Measurements from ENCODE around the gene AKIRIN2.

Gene AKIRIN2

GRCh38 chr6:87701676-87702588 lies at the start of gene AKIRIN2:
Gene AKIRIN2 (minus strand): TSS chr6:87702233. CDS start chr6:87701684, 549 bp downstream.
- peak; percentile 95 for DNase-seq

GRCh38 chr6:87747646-87748045 lies 45.6 kb upstream of the AKIRIN2 start:
- DNase-seq = no peak

- no peak for DNase-seq
These were observed 44.1 kb upstream of the AKIRIN2 start for GRCh38 chr6:87745966-87746721.

- DNase-seq = no peak
These were observed 41.4 kb upstream of the AKIRIN2 start for GRCh38 chr6:87743454-87743853.

GRCh38 chr6:87742106-87742505 lies 40.1 kb upstream of the AKIRIN2 start:
- peak; percentile 36 for DNase-seq

GRCh38 chr6:87741001-87741650 lies 39.1 kb upstream of the AKIRIN2 start:
- no peak for DNase-seq

- no peak for DNase-seq
These were observed 36.7 kb upstream of the AKIRIN2 start for GRCh38 chr6:87738744-87739143.

- DNase-seq = no peak
These were observed 36.0 kb upstream of the AKIRIN2 start for GRCh38 chr6:87738000-87738399.

- no peak for DNase-seq
These were observed 34.9 kb upstream of the AKIRIN2 start for GRCh38 chr6:87736809-87737540.

GRCh38 chr6:87731818-87732661 lies 30.0 kb upstream of the AKIRIN2 start:
- DNase-seq = no peak

GRCh38 chr6:87731080-87731479 lies 29.0 kb upstream of the AKIRIN2 start:
- DNase-seq = no peak

GRCh38 chr6:87729965-87730719 lies 28.1 kb upstream of the AKIRIN2 start:
- no peak for DNase-seq

- DNase-seq = no peak
These were observed 26.7 kb upstream of the AKIRIN2 start for GRCh38 chr6:87728706-87729105.

GRCh38 chr6:87724983-87725811 lies 23.2 kb upstream of the AKIRIN2 start:
- no peak for DNase-seq

- DNase-seq = no peak
These were observed 21.4 kb upstream of the AKIRIN2 start for GRCh38 chr6:87723170-87724078.

- no peak for DNase-seq
These were observed 20.6 kb upstream of the AKIRIN2 start for GRCh38 chr6:87722540-87723169.

- no peak for DNase-seq
These were observed 19.3 kb upstream of the AKIRIN2 start for GRCh38 chr6:87721311-87721710.

GRCh38 chr6:87718662-87719433 lies 16.8 kb upstream of the AKIRIN2 start:
- no peak for DNase-seq

Measured in activated CD4-positive, CD25-positive, alpha-beta regulatory T cell treated with anti-CD3 and anti-CD28 coated beads, Interleukin-2, amount 50 U/mL, for 72 hours (primary cell).